ENCODE results near the gene B4GALT1. TPM values are rescaled to one million over a fixed set of nuclear protein-coding genes. Genes with fewer than 3 reads are reported as not detected.

B4GALT1 gene
- total RNA-seq, 4 donors from 2014 or later: 51.6 to 74.4 (median 65.3) TPM

DNA sequence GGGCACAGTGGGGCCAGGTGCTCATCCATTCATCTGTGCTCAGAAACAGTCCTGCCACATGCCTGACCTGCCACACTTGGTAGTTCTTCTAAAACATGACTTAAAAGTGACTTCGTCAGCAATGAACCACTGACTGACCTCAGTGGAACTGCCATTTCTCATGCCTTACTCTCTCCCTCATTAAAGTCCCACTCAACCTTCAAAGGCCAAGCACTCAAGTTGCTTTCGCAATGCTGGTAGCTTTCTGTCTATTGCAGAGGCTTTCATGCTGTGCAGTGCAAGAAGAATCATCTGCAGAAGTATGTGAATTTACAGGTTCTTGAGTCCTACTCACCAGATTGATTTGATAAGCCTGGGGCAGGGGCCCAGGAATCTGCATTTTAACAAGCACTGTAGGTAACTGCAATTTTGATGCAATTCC lies 23.9 kb downstream of the B4GALT1 start:
- peaks cover 0 to 97% (median 64%) of the 10 kb centered on the region in 4 donors for H3K4me1 ChIP-seq
- DNase-seq (ENCODE audit: low spot score in 2 of 2): no peak
- TF ChIP-seq, protein P1, sequence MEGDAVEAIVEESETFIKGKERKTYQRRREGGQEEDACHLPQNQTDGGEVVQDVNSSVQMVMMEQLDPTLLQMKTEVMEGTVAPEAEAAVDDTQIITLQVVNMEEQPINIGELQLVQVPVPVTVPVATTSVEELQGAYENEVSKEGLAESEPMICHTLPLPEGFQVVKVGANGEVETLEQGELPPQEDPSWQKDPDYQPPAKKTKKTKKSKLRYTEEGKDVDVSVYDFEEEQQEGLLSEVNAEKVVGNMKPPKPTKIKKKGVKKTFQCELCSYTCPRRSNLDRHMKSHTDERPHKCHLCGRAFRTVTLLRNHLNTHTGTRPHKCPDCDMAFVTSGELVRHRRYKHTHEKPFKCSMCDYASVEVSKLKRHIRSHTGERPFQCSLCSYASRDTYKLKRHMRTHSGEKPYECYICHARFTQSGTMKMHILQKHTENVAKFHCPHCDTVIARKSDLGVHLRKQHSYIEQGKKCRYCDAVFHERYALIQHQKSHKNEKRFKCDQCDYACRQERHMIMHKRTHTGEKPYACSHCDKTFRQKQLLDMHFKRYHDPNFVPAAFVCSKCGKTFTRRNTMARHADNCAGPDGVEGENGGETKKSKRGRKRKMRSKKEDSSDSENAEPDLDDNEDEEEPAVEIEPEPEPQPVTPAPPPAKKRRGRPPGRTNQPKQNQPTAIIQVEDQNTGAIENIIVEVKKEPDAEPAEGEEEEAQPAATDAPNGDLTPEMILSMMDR (IDR thresholded peaks at IDR 0.05): no peak
- TF ChIP-seq POLR2A (IDR thresholded peaks at IDR 0.05) (no peak), EP300 (IDR thresholded peaks at IDR 0.05) (no peak)
- H3K27me3 ChIP-seq: no peaks in the 10 kb centered on the region
- WGBS, 2 donors: 89 to 92% methylated on average over 2 of the region's 2 CpGs
- H3K4me3 ChIP-seq: no peak overlapping the region
- H3K36me3 ChIP-seq: no peaks in the 10 kb centered on the region
- H3K27ac ChIP-seq: no peak overlapping the region
- no peaks in the 10 kb centered on the region for H3K9me3 ChIP-seq

DNA sequence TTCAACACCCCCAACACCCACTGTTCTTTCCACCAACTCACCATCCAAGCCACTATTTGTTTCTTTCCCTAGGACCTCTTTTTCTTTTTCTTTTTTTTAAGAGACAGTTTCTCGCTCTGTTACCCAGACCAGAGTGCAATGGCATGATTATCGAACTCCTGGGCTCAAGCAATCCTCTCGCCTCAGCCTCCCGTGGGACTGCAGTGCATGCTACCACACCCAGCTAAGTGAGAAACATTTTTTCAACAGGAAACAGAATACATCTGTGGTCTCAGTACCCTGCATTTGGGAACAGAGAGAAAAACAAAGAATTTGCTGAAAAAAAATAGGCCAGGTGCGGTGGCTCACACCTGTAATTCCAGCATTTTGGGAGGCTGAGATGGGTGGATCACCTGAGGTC lies 24.6 kb downstream of the B4GALT1 start:
- Histone ChIP-seq H3K36me3 (no peaks in the 10 kb centered on the region), H3K27me3 (no peaks in the 10 kb centered on the region), H3K27ac (no peak overlapping the region), H3K4me1 (peaks cover 0 to 97% (median 65%) of the 10 kb centered on the region in 4 donors), H3K9me3 (no peaks in the 10 kb centered on the region), H3K4me3 (no peak overlapping the region)
- WGBS, 2 donors: 71 to 72% methylated on average over 5 of the region's 5 CpGs
- DNase-seq (ENCODE audit: low spot score in 2 of 2): no peak
- no peak for TF ChIP-seq POLR2A (IDR thresholded peaks at IDR 0.05)
- no peak for TF ChIP-seq EP300 (IDR thresholded peaks at IDR 0.05)
- TF ChIP-seq, protein P1 (IDR thresholded peaks at IDR 0.05): no peak

DNA sequence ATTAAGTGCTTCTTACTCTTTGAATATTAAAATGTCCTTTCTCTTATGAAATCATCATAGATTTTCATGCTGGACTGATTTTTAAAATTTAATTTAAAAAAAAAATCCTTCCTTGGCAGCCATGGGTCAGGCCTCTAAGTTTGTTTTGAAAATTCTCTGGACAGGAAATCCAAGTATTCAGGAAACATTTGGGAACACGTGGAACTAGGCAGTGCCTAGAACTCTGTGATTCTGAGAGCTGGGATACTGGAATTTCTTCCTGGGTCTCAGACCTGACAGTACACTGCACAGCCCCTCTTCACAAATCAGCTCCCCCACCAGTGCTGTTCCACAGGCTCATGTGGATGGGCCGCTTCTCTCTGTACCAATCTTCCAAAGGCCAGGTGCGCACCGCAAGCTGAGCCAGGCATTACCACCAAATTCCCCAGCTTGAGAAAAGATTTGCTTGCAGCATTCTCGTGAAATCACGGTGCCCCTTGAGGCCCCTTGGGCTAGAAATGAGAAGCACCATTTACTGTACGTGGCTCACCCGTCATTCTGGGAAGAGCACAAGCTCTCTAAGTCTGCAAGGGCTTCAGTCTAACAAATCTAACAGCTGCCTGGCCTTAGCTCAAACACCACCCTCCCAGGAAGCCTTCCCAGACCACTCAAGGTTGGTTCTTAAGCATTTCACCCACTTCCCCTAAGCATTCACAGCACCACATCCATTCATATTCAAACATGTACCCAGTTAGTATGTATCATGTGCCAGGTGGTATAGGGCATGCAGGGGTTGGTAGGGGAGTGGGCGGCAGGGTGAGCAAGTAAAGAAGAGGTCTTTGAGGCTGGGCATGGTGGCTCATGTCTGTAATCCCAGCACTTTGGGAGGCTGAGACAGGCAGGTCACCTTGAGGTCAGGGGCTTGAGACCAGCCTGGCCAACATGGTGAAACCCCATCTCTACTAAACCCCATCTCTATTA lies 26.5 kb downstream of the B4GALT1 start:
- no peaks in the 10 kb centered on the region for H3K36me3 ChIP-seq
- WGBS, 2 donors: 67 to 78% methylated on average over 9 of the region's 9 CpGs
- H3K4me1 ChIP-seq: peaks cover 0 to 99% (median 72%) of the 10 kb centered on the region in 4 donors
- TF ChIP-seq EP300 (IDR thresholded peaks at IDR 0.05) (no peak), POLR2A (IDR thresholded peaks at IDR 0.05) (no peak)
- TF ChIP-seq, protein P1 (IDR thresholded peaks at IDR 0.05): no peak
- H3K9me3 ChIP-seq: no peaks in the 10 kb centered on the region
- H3K27me3 ChIP-seq: no peaks in the 10 kb centered on the region
- DNase-seq (ENCODE audit: low spot score in 2 of 2): no peak
- no peak overlapping the region for H3K4me3 ChIP-seq
- H3K27ac ChIP-seq: peak overlapping the region in 3 of 4 donors; percentile 51 to 67 (median 63)

DNA sequence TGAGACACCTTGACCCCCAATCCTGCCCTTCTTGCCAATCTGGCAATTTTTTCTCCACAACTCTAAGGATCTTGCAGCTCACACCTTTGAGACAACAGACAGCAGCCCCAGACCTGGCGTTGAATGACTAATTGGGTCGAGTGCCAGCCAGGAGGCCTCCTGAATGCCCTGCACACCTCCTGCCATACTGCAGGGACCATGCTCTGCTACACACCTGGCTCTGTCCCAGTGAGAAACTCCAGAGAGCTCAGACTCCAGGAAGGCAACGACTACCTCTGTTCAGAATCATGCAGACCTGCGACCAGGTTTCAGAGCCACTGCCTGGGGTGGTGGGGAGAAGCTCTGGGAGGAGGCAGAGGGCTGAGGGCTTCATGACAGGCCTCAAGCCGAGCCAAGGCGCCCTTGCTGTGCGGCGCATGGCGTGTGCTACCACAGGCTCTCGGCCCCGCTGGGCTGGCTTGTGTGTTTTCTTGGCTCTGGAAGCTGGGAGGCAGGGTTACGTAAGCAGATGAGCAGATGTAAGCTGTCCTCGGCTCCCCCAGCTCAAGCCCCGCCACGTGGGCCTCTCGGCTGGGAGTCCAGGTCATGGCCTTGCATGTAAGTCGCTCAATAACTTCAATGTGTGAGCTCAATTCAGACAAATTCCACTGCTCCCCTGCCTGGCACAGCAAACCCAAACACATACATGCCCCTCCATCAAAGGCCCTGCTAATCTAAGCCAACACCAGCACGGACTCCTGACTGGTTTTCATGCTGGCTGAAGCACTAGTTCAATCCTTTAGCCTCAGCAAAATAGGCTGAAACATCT lies 27.5 kb downstream of the B4GALT1 start:
- Histone ChIP-seq H3K27ac (peak overlapping the region in 3 of 4 donors; percentile 51 to 67 (median 63)), H3K4me1 (peaks cover 0 to 100% (median 72%) of the 10 kb centered on the region in 4 donors), H3K4me3 (no peak overlapping the region), H3K9me3 (no peaks in the 10 kb centered on the region), H3K36me3 (peaks cover 0 to 7% (median 0%) of the 10 kb centered on the region in 3 donors), H3K27me3 (no peaks in the 10 kb centered on the region)
- no peak for TF ChIP-seq POLR2A (IDR thresholded peaks at IDR 0.05)
- peak in 1 of 2 donors; percentile 45 for TF ChIP-seq EP300 (IDR thresholded peaks at IDR 0.05)
- 25 to 36% methylated on average over 7 to 17 of the region's 18 CpGs for WGBS, 2 donors
- DNase-seq (ENCODE audit: low spot score in 2 of 2): peak; percentile 60 to 75

DNA sequence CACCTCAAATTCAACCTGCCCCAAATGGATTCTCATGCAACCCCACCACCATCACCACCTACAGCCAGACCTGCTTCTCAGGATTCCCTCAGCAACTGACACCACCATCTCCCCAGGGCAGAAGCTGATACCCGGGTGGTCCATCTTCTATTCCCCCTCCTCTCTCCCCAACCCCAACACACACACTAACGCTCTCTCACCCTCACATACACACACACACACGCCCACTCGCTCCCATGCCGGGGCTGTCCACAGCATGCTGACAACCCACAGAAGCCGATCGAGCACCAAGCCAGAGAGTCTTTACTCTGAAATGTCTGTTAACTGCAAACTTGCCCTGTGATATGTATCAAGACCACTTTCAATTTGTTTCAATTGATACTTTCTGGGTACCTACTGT lies 28.4 kb downstream of the B4GALT1 start:
- peaks cover 0 to 16% (median 0%) of the 10 kb centered on the region in 3 donors for H3K36me3 ChIP-seq
- H3K9me3 ChIP-seq: no peaks in the 10 kb centered on the region
- TF ChIP-seq, protein P1 (IDR thresholded peaks at IDR 0.05): no peak
- TF ChIP-seq POLR2A (IDR thresholded peaks at IDR 0.05) (no peak), EP300 (IDR thresholded peaks at IDR 0.05) (no peak)
- no peak for DNase-seq (ENCODE audit: low spot score in 2 of 2)
- no peaks in the 10 kb centered on the region for H3K27me3 ChIP-seq
- no peak overlapping the region for H3K4me3 ChIP-seq
- H3K4me1 ChIP-seq: peaks cover 0 to 96% (median 63%) of the 10 kb centered on the region in 4 donors
- peak overlapping the region in 2 of 4 donors; percentile 51 to 63 for H3K27ac ChIP-seq
- 90% methylated on average over 7 of the region's 7 CpGs for WGBS, 2 donors
